T-helper 22 cell (primary cell): Measurements from ENCODE around the gene KRT38.
"Not testable (repeated sequence)": the region's sequence is repeated elsewhere in the genome, so short reads cannot be mapped to it uniquely, and the experiment has no call there.

Source experiments
- DNase-seq: peaks from one replicate; pipeline ENCODE4 v3.0.0-alpha.2; 2020; ENCODE audit warnings: low read depth

Gene KRT38

GRCh38 chr17:41462705-41463104 lies 21.9 kb upstream of the KRT38 start:
- no peak for DNase-seq

- DNase-seq = no peak
Observed at GRCh38 chr17:41457676-41458075, 16.9 kb upstream of the KRT38 start.

GRCh38 chr17:41456204-41456603 lies 15.4 kb upstream of the KRT38 start:
- DNase-seq = no peak

- no peak for DNase-seq
Observed at GRCh38 chr17:41455236-41455635, 14.5 kb upstream of the KRT38 start.

GRCh38 chr17:41453066-41453465 lies 12.3 kb upstream of the KRT38 start:
- no peak for DNase-seq

- no peak for DNase-seq
Observed at GRCh38 chr17:41452281-41452680, 11.5 kb upstream of the KRT38 start.

GRCh38 chr17:41451154-41451728 lies 10.5 kb upstream of the KRT38 start:
- DNase-seq = no peak

GRCh38 chr17:41449008-41449407 lies 8.2 kb upstream of the KRT38 start:
- no peak for DNase-seq

- no peak for DNase-seq
Observed at GRCh38 chr17:41448506-41448905, 7.7 kb upstream of the KRT38 start.

- no peak for DNase-seq
Observed at GRCh38 chr17:41446806-41447205, 6.0 kb upstream of the KRT38 start.

GRCh38 chr17:41444640-41445039 lies 3.9 kb upstream of the KRT38 start:
- DNase-seq = no peak

- DNase-seq = no peak
Observed at GRCh38 chr17:41444186-41444585, 3.4 kb upstream of the KRT38 start.

GRCh38 chr17:41442739-41443138 lies 2.0 kb upstream of the KRT38 start:
- no peak for DNase-seq

GRCh38 chr17:41439375-41439774 lies 1.4 kb downstream of the KRT38 start:
- no peak for DNase-seq

GRCh38 chr17:41437769-41438168 lies 3.0 kb downstream of the KRT38 start:
- no peak for DNase-seq

- no peak for DNase-seq
Observed at GRCh38 chr17:41437254-41437653, 3.5 kb downstream of the KRT38 start.

GRCh38 chr17:41434415-41434814 lies 6.4 kb downstream of the KRT38 start:
- DNase-seq = no peak

GRCh38 chr17:41434005-41434404 lies 6.8 kb downstream of the KRT38 start:
- DNase-seq = no peak

- no peak for DNase-seq
Observed at GRCh38 chr17:41433586-41433985, 7.2 kb downstream of the KRT38 start.

GRCh38 chr17:41430376-41430775 lies 10.4 kb downstream of the KRT38 start:
- DNase-seq = not testable (repeated sequence)

GRCh38 chr17:41429667-41430066 lies 11.1 kb downstream of the KRT38 start:
- no peak for DNase-seq

GRCh38 chr17:41428591-41429291 lies 12.0 kb downstream of the KRT38 start:
- DNase-seq = no peak

- DNase-seq = no peak
Observed at GRCh38 chr17:41424111-41424635, 16.6 kb downstream of the KRT38 start, which contains the start of gene KRT37. TSS of gene KRT37 (minus strand) at chr17:41424585. CDS start at chr17:41424523, 62 bp downstream.

- not testable (repeated sequence) for DNase-seq
Observed at GRCh38 chr17:41422586-41422985, 18.2 kb downstream of the KRT38 start.
